Measurements from ENCODE around the gene TMEM163. TPM values are rescaled to one million over a fixed set of nuclear protein-coding genes. Genes with fewer than 3 reads are reported as not detected.
"Not testable (repeated sequence)": the region's sequence is repeated elsewhere in the genome, so short reads cannot be mapped to it uniquely, and the experiment has no call there.

Gene TMEM163
- total RNA-seq, 1 donor from 2014 or later = 0.30 TPM

- intact Hi-C loops (cut with micrococcal nuclease) = not testable (repeated sequence)
Measured at GRCh38 chr2:134723742-134724141, 4.9 kb upstream of the TMEM163 start.

GRCh38 chr2:134722728-134723127 lies 3.9 kb upstream of the TMEM163 start:
- intact Hi-C loops (cut with micrococcal nuclease) = no loop called here

- intact Hi-C loops (cut with micrococcal nuclease) = loop anchor here (2.0 kb wide), 1 partner anchor 27 kb away; no protein-coding TSS in a partner anchor
Measured at GRCh38 chr2:134721596-134721995, 2.8 kb upstream of the TMEM163 start.

GRCh38 chr2:134718023-134718816 lies 580 bp downstream of the TMEM163 start:
- intact Hi-C loops (cut with micrococcal nuclease) = loop anchor here (10.0 kb wide), 1 partner anchor 197 kb away; the partner anchor contains the start of gene CCNT2

- intact Hi-C loops (cut with micrococcal nuclease) = loop anchor here (2.0 to 10.0 kb wide), 2 partner anchors 47 to 197 kb away; partner anchors contain the start of gene CCNT2
Measured at GRCh38 chr2:134717286-134718022, 1.3 kb downstream of the TMEM163 start.

- intact Hi-C loops (cut with micrococcal nuclease) = loop anchor here (2.0 to 10.0 kb wide), 2 partner anchors 46 to 198 kb away; partner anchors contain the start of gene CCNT2
Measured at GRCh38 chr2:134716721-134717243, 2.0 kb downstream of the TMEM163 start.

- intact Hi-C loops (cut with micrococcal nuclease) = loop anchor here (2.0 to 10.0 kb wide), 2 partner anchors 45 to 199 kb away; partner anchors contain the start of gene CCNT2
Measured at GRCh38 chr2:134715932-134716643, 2.7 kb downstream of the TMEM163 start.

- intact Hi-C loops (cut with micrococcal nuclease) = loop anchor here (10.0 kb wide), 1 partner anchor 201 kb away; the partner anchor contains the start of gene CCNT2
Measured at GRCh38 chr2:134714228-134714627, 4.6 kb downstream of the TMEM163 start.

- intact Hi-C loops (cut with micrococcal nuclease) = loop anchor here (10.0 kb wide), 1 partner anchor 201 kb away; the partner anchor contains the start of gene CCNT2
Measured at GRCh38 chr2:134713606-134714005, 5.2 kb downstream of the TMEM163 start.

- intact Hi-C loops (cut with micrococcal nuclease) = loop anchor here (10.0 kb wide), 1 partner anchor 202 kb away; the partner anchor contains the start of gene CCNT2
Measured at GRCh38 chr2:134713176-134713575, 5.6 kb downstream of the TMEM163 start.

- intact Hi-C loops (cut with micrococcal nuclease) = loop anchor here (10.0 kb wide), 1 partner anchor 202 kb away; the partner anchor contains the start of gene CCNT2
Measured at GRCh38 chr2:134712736-134713135, 6.1 kb downstream of the TMEM163 start.

- intact Hi-C loops (cut with micrococcal nuclease) = loop anchor here (10.0 kb wide), 1 partner anchor 203 kb away; the partner anchor contains the start of gene CCNT2
Measured at GRCh38 chr2:134712299-134712698, 6.5 kb downstream of the TMEM163 start.

GRCh38 chr2:134711692-134712091 lies 7.1 kb downstream of the TMEM163 start:
- intact Hi-C loops (cut with micrococcal nuclease) = loop anchor here (10.0 kb wide), 1 partner anchor 203 kb away; the partner anchor contains the start of gene CCNT2

GRCh38 chr2:134707330-134707676 lies 11.5 kb downstream of the TMEM163 start:
- intact Hi-C loops (cut with micrococcal nuclease) = no loop called here

GRCh38 chr2:134706587-134707329 lies 12.0 kb downstream of the TMEM163 start:
- intact Hi-C loops (cut with micrococcal nuclease) = no loop called here

GRCh38 chr2:134705861-134706586 lies 12.8 kb downstream of the TMEM163 start:
- intact Hi-C loops (cut with micrococcal nuclease) = no loop called here

GRCh38 chr2:134704173-134704572 lies 14.6 kb downstream of the TMEM163 start:
- intact Hi-C loops (cut with micrococcal nuclease) = no loop called here

- intact Hi-C loops (cut with micrococcal nuclease) = no loop called here
Measured at GRCh38 chr2:134703426-134703825, 15.4 kb downstream of the TMEM163 start.

GRCh38 chr2:134700730-134701129 lies 18.1 kb downstream of the TMEM163 start:
- intact Hi-C loops (cut with micrococcal nuclease) = no loop called here
